Activated naive CD4-positive, alpha-beta T cell treated with anti-CD3 and anti-CD28 coated beads, Interleukin-2, amount 10 ng/mL, durations not matched to agents 7 days and 5 days (primary cell): ENCODE measurements around the gene ZNF141.
"Not testable (repeated sequence)": the region's sequence is repeated elsewhere in the genome, so short reads cannot be mapped to it uniquely, and the experiment has no call there.

Source experiments
- CTCF ChIA-PET: fragments of 350-600 bp; sonication (Branson Sonifier 250); formaldehyde crosslinking; loops from one replicate; lab custom pipeline; 2021; ENCODE audit warnings: antibody characterized with exemption; lab: Charles Lee
- DNase-seq: peaks from one replicate; pipeline ENCODE4 v3.0.0-alpha.2; 2020
- H3K27ac Mint-ChIP-seq: one replicate; pipeline ENCODE4 v1.8.0; 2021; ENCODE audit warnings: mild to moderate bottlenecking, moderate library complexity, mixed read lengths
- H3K27me3 Mint-ChIP-seq: one replicate; pipeline ENCODE4 v1.8.0; 2021; ENCODE audit warnings: mild to moderate bottlenecking, mixed read lengths
- H3K36me3 Mint-ChIP-seq: one replicate; pipeline ENCODE4 v1.8.0; 2021; ENCODE audit warnings: mixed read lengths
- H3K4me1 Mint-ChIP-seq: one replicate; pipeline ENCODE4 v1.8.0; 2021; ENCODE audit warnings: mixed read lengths
- H3K4me3 Mint-ChIP-seq: one replicate; pipeline ENCODE4 v1.8.0; 2021; ENCODE audit warnings: mild to moderate bottlenecking, moderate library complexity, mixed read lengths
- H3K9me3 Mint-ChIP-seq: one replicate; pipeline ENCODE4 v1.8.0; 2021; ENCODE audit warnings: mixed read lengths

The ZNF141 gene

DNA sequence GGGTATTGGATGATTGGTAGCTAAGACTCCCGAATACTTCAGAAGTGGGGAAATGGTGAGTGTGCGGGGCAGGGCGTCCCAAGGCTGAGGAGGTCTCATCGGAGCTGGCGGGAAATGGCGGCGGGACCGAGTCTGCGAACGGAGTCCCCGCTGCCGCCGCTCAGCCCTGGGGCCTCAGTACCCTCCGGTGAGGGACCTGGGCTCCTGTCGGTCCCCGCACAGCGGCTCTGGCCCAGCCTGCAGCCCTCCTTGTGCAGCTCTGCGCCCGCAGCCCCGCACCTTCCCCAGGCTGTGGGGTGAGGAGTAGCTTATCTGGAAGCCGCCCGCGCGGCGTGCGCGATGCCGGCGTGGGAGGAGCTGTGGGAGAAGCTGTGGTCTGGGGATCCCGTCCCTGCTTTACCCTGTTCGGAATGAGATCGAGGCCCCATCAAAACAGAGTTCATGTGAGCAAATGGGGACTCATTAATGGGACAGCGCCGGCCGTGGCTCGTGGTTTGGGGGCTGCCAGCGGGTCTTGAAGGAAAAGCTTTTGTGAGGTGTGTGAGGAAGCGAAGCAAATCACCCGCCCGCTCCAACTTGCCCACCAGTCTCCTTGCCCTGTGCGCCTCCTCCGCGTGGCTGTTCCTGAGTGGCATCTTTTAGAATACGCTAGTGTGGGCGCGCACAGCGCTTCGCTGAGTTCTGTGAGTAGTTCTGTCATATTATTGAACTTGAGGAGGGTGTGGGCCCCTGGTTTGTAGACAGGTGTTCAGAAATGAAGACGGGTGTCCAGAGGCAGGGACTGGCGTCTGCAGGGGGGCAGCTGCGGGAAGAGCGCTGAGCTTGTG lies 531 bp downstream of the ZNF141 start:
- peaks cover 75% of the 10 kb centered on the region for H3K36me3 Mint-ChIP-seq
- peak overlapping the region; percentile 99 for H3K27ac Mint-ChIP-seq
- peak; percentile 64 for DNase-seq
- CTCF ChIA-PET: no interaction called here
- peaks cover 35% of the 10 kb centered on the region for H3K4me1 Mint-ChIP-seq
- peaks cover 60% of the 10 kb centered on the region for H3K9me3 Mint-ChIP-seq
- H3K27me3 Mint-ChIP-seq: peaks cover 4% of the 10 kb centered on the region
- peak overlapping the region; percentile 99 for H3K4me3 Mint-ChIP-seq

GRCh38 chr4:338759-339097 lies 1.1 kb downstream of the ZNF141 start:
- Mint-ChIP-seq H3K27me3 (peaks cover 4% of the 10 kb centered on the region), H3K4me1 (peaks cover 35% of the 10 kb centered on the region), H3K4me3 (peak overlapping the region; percentile 99), H3K9me3 (peaks cover 62% of the 10 kb centered on the region), H3K27ac (peak overlapping the region; percentile 99), H3K36me3 (peaks cover 78% of the 10 kb centered on the region)
- DNase-seq: no peak
- CTCF ChIA-PET: no interaction called here

DNA sequence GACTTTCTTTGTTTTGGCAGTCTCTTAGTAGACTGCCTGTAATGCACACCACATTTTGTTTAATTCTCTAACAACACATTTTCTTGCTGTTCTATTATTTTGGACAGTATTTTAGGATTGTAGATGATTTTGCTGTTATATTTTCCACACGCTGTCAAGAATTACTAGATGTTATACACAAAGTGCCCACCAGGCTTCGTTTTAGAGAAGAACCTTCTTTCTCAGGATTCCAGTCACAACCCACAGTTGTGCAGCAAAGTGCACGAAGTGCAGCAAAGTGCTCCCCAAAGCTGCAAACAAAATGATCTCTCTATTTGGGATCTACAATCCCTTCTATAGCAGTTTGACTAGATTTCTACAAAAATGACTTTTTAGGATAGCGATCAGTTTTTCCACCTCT lies 2.4 kb downstream of the ZNF141 start:
- CTCF ChIA-PET: no interaction called here
- Mint-ChIP-seq H3K4me1 (peaks cover 35% of the 10 kb centered on the region), H3K27me3 (peaks cover 4% of the 10 kb centered on the region), H3K9me3 (peaks cover 60% of the 10 kb centered on the region), H3K4me3 (no peak overlapping the region), H3K36me3 (peaks cover 82% of the 10 kb centered on the region), H3K27ac (no peak overlapping the region)
- no peak for DNase-seq

- peaks cover 62% of the 10 kb centered on the region for H3K9me3 Mint-ChIP-seq
- no peak overlapping the region for H3K4me3 Mint-ChIP-seq
- H3K36me3 Mint-ChIP-seq: peaks cover 53% of the 10 kb centered on the region
- no peaks in the 10 kb centered on the region for H3K4me1 Mint-ChIP-seq
- no peak overlapping the region for H3K27ac Mint-ChIP-seq
- no peak for DNase-seq
- no peaks in the 10 kb centered on the region for H3K27me3 Mint-ChIP-seq
- CTCF ChIA-PET: no interaction called here
These were observed 35.6 kb downstream of the ZNF141 start for GRCh38 chr4:373062-373839.

DNA sequence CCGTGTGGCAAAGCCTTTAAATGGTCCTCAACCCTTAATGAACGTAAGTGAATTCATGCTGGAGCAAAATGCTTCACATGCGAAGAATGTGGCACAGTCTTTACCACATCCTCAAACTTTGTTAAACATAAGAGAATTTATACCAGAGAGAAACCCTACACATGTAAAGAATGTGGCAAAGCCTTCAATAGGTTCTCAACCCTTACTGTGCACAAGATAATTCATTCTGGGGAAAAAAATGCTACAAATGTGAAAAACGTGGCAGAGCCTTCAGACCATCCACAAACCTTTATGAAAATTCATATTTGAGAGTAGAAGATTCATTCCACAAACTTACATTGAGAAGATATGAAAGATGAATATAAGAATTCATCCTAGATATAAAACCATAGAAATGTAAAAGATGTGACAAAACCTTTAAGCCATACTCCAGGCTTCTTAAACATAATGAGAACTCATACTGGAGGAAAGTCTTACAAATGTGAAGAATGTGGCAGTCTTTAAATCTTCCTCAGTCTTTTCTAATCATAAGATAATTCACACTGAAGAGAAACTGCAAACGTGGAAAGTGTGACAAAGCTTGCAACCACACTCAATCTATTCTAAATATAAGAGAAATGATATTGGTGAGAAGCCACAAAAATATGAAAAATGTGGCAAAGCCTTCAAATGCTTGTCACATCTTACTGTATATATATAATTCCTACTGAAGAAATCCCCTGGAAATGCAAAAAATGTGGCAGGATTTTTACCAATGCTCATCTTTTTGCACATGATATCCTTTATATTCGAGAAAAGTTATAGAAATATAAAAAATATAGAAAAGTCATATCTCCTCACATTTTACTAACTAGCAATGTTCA lies 36.9 kb downstream of the ZNF141 start:
- Mint-ChIP-seq H3K4me1 (no peaks in the 10 kb centered on the region), H3K27ac (no peak overlapping the region), H3K36me3 (peaks cover 48% of the 10 kb centered on the region), H3K4me3 (no peak overlapping the region), H3K9me3 (peaks cover 60% of the 10 kb centered on the region), H3K27me3 (no peaks in the 10 kb centered on the region)
- DNase-seq: no peak
- CTCF ChIA-PET: no interaction called here

DNA sequence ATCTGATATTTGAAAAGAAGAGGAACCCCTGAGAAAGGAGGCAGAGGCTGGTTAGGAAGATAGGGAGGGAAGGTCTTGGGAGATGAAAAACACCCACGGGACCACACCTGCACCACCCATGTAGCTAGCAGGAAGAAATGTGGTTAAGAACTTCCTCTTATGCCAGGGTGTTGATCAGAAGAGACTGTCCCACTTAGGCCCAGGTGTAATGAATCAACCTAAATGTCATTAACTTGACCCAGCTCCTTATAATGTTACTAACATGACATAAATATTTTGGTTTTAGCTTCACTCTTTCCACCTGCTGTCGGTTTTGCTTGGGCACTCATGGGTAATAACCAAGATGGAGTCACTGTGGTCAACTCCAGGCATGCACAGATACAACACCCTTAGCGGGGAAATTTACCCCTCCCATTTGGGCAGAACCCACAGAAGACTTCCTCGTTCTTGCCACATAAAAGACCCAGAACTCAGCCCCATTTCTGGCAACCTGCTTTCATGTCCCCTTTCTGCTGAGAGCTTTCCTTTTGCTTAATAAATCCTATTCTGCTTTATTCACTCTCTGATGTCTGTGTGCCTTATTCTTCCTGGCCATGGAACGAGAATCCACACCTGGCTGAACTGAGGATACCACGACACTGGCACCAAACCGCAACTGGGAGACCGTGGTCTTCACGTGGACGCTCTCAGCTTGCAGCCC lies 46.8 kb downstream of the ZNF141 start:
- H3K4me1 Mint-ChIP-seq: peaks cover 23% of the 10 kb centered on the region
- H3K9me3 Mint-ChIP-seq: peaks cover 59% of the 10 kb centered on the region

GRCh38 chr4:385934-386707 lies 48.5 kb downstream of the ZNF141 start:
- Mint-ChIP-seq H3K9me3 (peaks cover 67% of the 10 kb centered on the region), H3K4me3 (no peak overlapping the region), H3K4me1 (peaks cover 23% of the 10 kb centered on the region), H3K36me3 (peaks cover 24% of the 10 kb centered on the region), H3K27me3 (peaks cover 11% of the 10 kb centered on the region), H3K27ac (no peak overlapping the region)
- CTCF ChIA-PET: no interaction called here
- no peak for DNase-seq

More for the DNA sequence above, 46.8 kb downstream of the ZNF141 start:
- peak overlapping the region; percentile 90 for H3K27ac Mint-ChIP-seq
- CTCF ChIA-PET: no interaction called here
- H3K36me3 Mint-ChIP-seq: peaks cover 21% of the 10 kb centered on the region
- peaks cover 11% of the 10 kb centered on the region for H3K27me3 Mint-ChIP-seq
- H3K4me3 Mint-ChIP-seq: peak overlapping the region; percentile 15
- DNase-seq: peak; percentile 53

DNA sequence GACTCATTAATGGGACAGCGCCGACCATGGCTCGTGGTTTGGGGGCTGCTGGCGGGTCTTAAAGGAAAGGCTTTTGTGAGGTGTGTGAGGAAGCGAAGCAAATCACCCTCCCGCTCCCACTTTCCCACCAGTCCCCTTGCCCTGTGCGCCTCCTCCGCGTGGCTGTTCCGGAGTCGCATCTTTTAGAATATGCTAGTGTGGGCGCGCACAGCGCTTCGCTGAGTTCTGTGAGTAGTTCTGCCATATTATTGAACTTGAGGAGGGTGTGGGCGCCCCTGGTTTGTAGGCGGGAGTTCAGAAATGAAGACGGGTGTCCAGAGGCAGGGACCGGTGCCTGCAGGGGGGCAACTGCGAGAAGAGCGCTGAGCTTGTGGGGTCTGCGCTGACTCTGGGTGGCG lies 49.1 kb downstream of the ZNF141 start:
- Mint-ChIP-seq H3K9me3 (peaks cover 64% of the 10 kb centered on the region), H3K4me3 (no peak overlapping the region), H3K27me3 (peaks cover 11% of the 10 kb centered on the region), H3K4me1 (peaks cover 23% of the 10 kb centered on the region), H3K27ac (no peak overlapping the region), H3K36me3 (peaks cover 22% of the 10 kb centered on the region)
- CTCF ChIA-PET: no interaction called here
- no peak for DNase-seq

DNA sequence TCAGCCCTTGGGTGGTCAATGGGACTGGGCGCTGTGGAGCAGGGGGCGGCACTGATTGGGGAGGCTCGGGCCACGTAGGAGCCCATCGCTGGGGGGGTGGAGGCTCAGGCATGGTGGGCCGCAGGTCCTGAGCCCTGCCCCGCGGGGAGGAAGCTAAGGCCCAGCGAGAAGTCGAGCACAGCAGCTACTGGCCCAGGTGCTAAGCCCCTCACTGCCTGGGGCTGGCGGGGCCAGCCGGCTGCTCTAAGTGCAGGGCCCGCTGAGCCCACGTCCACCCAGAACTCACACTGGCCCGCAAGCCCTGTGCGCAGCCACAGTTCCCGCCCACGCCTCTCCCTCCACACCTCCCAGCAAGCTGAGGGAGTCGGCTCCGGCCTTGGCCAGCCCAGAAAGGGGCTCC lies 66.4 kb downstream of the ZNF141 start:
- no peak for DNase-seq
- CTCF ChIA-PET: no interaction called here
- no peaks in the 10 kb centered on the region for H3K27me3 Mint-ChIP-seq
- peaks cover 2% of the 10 kb centered on the region for H3K36me3 Mint-ChIP-seq
- H3K4me1 Mint-ChIP-seq: no peaks in the 10 kb centered on the region
- H3K9me3 Mint-ChIP-seq: peaks cover 50% of the 10 kb centered on the region
- H3K4me3 Mint-ChIP-seq: no peak overlapping the region
- no peak overlapping the region for H3K27ac Mint-ChIP-seq

DNA sequence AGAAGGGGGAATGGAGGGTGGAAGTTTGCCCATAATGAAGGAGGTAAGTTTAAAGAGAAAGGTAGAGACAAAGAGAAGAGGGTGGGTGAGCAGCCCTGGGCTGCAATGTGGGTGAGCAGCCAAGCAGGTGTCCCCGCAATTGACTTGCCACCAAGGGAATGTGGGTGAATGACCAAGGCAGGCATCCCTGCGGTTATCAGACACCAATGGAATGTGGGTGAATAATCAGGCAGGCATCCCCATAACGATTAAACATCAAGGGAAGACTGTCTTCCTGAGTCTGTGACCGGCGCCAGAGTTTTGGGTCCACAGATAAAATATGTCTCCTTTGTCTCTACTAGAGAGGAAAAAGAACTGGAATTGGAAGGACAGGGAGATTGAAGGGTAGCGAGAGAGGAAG lies 70.7 kb downstream of the ZNF141 start:
- H3K36me3 Mint-ChIP-seq, H3K27me3 Mint-ChIP-seq, H3K27ac Mint-ChIP-seq, H3K4me1 Mint-ChIP-seq, DNase-seq, CTCF ChIA-PET, H3K4me3 Mint-ChIP-seq: not testable (repeated sequence)
- peaks cover 66% of the 10 kb centered on the region for H3K9me3 Mint-ChIP-seq

- Mint-ChIP-seq H3K27ac (no peak overlapping the region), H3K4me3 (no peak overlapping the region), H3K9me3 (peaks cover 60% of the 10 kb centered on the region), H3K27me3 (no peaks in the 10 kb centered on the region), H3K36me3 (peaks cover 13% of the 10 kb centered on the region), H3K4me1 (no peaks in the 10 kb centered on the region)
- no peak for DNase-seq
- CTCF ChIA-PET: no interaction called here
These were observed 85.0 kb downstream of the ZNF141 start for GRCh38 chr4:422587-422986.
